Measurements from ENCODE around the gene PIAS1.

Gene PIAS1

DNA sequence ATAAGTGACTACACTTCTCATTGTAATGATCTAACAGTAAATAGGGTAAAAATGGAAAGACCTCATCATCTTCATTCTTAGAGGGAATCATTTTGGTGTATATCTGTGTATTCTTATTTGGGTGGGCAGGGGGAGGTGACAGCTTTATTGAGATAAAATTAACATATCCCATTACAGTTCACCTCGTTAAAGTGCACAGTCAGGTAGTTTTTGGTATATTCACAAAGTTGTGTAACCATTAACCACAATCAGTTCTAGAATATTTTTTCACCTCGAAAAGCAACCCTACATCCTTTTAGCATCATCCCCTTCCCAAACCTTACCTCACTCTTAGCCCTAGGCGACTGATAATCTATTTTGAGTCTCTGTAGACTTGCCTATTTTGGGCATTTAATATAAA is 8.1 kb downstream of the PIAS1 start:
- no peak for DNase-seq (ENCODE audit: low read depth in 4 of 4, low spot score in 1 of 4)

DNA sequence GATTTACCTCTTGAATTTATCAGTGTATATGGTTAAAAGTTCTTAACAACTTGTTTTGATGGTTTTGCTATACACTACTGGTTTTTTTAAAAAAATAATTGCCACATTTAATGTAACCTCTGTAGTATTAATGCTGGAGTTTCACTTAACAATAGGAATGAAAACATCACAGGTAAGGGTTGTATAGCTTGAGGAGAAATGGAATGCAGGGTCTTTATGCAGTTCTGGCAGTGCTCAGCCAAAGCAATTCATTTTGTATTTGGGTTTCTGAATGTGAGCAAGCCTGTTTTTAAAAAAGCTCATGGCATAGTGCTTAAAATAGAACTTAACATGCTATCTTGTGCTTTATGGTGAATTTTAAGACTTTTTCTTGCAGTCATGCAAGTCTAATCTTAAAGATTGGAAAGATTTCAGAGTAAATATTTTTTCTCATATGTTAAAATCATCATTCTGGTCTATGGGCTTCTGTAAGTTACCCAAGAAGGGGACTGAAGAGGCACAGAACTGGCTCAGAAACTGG is 8.9 kb downstream of the PIAS1 start:
- no peak for DNase-seq (ENCODE audit: low read depth in 4 of 4, low spot score in 1 of 4)

DNA sequence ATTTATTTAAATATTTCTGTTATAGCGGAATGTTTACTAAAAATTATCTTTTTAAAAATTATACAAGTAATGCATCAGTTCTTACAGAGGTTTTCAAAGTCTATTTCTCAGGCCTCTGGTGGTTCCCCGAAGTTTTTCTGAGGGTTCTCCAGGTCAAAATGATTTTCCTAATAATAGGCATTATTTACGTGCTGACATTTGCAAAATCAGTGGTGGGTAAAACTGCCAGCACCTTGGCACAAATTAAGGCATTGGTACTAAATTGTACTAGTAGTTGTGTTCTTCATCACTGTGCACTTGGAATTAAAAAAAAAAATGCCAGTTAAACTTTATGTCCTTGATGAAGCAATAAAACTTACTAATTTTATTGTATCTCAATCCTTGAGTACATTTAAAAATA is 9.5 kb downstream of the PIAS1 start:
- DNase-seq (ENCODE audit: low read depth in 4 of 4, low spot score in 1 of 4) = no peak

- DNase-seq (ENCODE audit: low read depth in 4 of 4, low spot score in 1 of 4) = no peak
Observed at GRCh38 chr15:68073576-68074288, 19.6 kb downstream of the PIAS1 start.

- no peak for DNase-seq (ENCODE audit: low read depth in 4 of 4, low spot score in 1 of 4)
Observed at GRCh38 chr15:68075764-68076385, 21.8 kb downstream of the PIAS1 start.

DNA sequence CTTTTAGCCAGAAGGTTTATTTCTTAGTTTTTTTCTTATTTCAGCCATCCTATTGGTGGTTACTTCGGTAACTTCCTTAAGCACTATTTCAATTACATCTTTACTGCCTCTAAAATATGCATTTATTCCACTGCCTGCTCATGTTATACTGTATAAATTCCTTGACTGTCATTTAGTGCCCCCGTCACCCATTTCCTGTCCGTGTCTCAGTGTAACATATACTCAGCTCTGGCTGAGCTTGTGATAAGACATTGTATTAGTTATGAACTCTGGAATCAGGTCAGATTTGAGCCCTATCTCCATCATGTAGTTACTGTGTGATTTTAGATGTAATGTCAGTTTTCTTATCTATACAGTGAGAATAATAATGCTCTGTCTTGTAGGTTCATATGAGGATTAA is 24.2 kb downstream of the PIAS1 start:
- DNase-seq (ENCODE audit: low read depth in 4 of 4, low spot score in 1 of 4) = no peak

DNA sequence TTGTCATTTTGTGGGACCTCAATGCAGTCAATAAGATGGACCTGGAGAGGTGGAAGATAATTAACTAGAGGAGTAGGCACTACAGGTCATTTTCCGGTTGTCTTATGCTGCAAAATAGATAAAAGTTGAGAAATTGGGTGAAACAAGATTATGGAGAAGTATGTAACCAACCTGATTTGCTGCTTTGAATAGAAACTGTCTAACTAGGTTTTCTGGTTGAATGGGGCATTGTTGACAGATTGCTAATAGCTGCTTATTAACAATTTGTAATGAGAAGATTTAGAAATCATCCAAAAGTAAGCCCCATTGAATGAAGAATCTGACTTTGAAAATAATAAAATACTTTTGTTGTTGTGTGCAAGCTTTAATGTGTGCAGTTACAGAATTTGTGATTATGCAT is 26.2 kb downstream of the PIAS1 start:
- no peak for DNase-seq (ENCODE audit: low read depth in 4 of 4, low spot score in 1 of 4)

DNA sequence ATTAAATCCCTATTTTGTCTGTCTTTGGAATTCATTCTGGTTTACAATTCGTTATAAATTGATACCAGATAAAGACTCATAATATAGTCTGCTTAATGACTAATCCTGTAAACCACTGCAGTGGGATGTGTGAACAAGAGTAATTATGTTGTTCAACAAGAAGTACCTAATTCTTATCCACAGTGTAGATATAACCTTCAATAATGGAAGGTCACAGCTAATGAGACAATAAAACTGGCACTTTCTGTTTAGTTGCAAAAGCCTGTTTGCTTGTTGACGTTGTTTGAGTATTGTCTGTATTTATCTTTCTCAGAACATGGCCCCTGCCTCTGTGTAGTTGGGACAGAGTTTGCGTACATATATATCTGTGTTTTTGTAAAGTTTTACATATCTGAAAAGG is 26.7 kb downstream of the PIAS1 start:
- DNase-seq (ENCODE audit: low read depth in 4 of 4, low spot score in 1 of 4) = no peak

GRCh38 chr15:68081869-68082505 is 27.9 kb downstream of the PIAS1 start:
- DNase-seq (ENCODE audit: low read depth in 4 of 4, low spot score in 1 of 4) = no peak

DNA sequence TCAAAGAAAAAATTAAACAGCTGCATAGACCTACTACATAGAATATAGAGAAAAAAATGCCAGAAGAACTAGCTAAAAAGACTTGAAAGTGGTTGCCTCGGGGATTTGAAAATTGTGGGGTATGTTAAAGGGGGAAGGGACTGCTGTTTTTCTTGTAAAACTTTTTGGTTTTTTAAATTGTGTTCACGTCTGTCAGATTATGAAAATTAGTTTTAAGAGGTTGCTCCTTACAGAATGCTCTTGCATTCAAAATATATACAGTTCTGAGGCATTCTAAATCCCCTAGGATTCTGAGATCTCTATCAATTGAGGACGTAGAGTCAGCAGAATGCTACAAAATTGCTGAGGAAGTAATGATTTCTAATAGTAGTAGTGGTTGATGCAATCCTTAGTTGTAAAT is 28.6 kb downstream of the PIAS1 start:
- no peak for DNase-seq (ENCODE audit: low read depth in 4 of 4, low spot score in 1 of 4)

DNA sequence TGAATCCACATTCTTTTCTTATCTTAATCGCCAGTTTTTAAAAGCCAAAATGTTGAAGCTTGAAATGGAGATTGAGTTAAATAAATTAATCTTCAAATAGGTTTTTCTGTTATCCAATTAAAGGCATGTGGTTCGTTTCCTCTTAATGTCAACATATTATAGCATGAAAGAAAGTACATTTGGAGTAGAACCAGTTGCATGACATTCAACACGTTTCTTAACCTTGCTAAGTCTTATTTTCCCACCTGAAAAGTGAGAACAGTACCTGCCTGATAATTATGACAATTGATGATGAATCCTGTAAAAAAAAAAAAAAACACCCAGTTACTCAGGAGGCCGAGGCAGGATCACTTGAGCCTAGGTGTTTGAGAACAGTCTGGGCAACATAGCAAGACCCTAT is 29.3 kb downstream of the PIAS1 start:
- no peak for DNase-seq (ENCODE audit: low read depth in 4 of 4, low spot score in 1 of 4)

DNA sequence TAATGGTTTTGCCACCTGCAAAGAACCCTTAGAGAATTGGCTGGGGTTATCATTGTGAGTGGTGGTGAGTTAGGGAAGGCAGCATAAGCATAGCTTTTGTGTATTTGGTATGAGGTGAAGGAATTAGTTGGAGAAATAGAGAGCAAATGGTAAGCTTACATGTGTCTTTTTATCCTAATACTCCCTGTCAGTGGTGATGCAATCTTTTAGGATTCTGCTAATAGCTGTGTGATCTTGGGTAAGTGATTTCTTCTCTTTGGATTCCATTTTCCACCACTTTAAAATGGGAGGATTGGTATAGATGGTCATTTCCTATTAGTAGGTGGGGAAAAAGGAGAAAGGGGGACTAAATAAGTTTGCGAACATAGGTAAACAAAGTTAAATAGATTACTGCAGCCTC is 30.9 kb downstream of the PIAS1 start:
- no peak for DNase-seq (ENCODE audit: low read depth in 4 of 4, low spot score in 1 of 4)

GRCh38 chr15:68091743-68092142 is 37.6 kb downstream of the PIAS1 start:
- DNase-seq (ENCODE audit: low read depth in 4 of 4, low spot score in 1 of 4) = no peak

- no peak for DNase-seq (ENCODE audit: low read depth in 4 of 4, low spot score in 1 of 4)
Observed at GRCh38 chr15:68096099-68096498, 42.0 kb downstream of the PIAS1 start.

DNA sequence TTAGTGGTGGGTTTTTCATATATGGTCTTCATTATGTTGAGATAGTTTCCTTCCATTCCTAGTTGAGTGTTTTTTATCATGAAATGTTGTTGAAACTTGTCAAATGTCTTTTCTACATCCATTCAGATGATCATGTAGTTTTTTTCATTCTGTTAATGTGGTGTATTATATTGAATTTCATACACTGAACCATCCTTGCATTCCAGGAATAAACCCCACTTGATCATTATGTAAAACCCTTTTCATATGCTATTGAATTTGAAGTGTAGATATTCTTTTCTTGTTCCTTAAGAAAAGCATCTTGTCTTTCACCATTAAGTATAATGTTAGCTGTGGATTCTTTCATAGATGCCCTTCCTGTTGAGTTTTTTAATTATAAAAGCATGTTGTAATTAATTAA is 42.9 kb downstream of the PIAS1 start:
- no peak for DNase-seq (ENCODE audit: low read depth in 4 of 4, low spot score in 1 of 4)

- DNase-seq (ENCODE audit: low read depth in 4 of 4, low spot score in 1 of 4) = no peak
Observed at GRCh38 chr15:68098465-68098864, 44.4 kb downstream of the PIAS1 start.

- DNase-seq (ENCODE audit: low read depth in 4 of 4, low spot score in 1 of 4) = no peak
Observed at GRCh38 chr15:68100194-68100593, 46.1 kb downstream of the PIAS1 start.

DNA sequence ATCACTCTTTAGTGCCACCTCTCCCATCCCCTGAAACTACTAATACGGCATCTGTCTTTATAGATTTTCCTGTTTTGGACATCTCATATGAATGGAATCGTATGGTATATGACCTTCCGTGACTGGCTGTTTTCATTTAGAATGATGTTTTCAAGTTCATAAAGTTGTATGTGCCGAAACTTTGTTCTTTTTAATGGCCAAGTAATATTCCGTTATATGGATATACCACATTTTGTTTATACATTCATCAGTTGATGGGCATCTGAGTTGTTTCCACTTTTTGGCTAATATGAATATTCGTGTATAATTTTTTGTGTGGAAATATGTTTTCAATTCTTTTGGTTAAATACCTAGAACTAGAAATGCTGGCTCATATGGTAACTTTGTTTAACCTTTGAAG is 49.5 kb downstream of the PIAS1 start:
- no peak for DNase-seq (ENCODE audit: low read depth in 4 of 4, low spot score in 1 of 4)

DNA sequence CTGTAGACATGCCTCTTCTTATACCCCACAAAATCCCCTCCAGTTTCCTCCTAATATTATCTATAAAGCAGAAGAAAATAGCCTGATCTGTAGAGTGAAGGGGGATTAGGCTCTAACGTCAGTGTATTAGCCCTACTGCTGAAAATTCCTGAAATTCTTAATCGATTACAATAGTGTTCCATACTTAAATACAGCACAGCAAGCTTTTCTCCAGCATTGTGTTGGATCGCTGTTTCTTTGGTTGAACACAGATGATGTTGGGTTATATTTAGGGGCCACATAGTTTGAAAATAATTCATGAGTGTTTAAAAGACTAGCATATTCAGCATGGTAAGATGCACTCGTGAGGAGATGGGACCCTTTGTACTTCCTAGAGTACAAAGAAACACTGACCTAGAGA is 52.5 kb downstream of the PIAS1 start:
- DNase-seq (ENCODE audit: low read depth in 4 of 4, low spot score in 1 of 4) = no peak

- no peak for DNase-seq (ENCODE audit: low read depth in 4 of 4, low spot score in 1 of 4)
Observed at GRCh38 chr15:68107142-68107541, 53.0 kb downstream of the PIAS1 start.

DNA sequence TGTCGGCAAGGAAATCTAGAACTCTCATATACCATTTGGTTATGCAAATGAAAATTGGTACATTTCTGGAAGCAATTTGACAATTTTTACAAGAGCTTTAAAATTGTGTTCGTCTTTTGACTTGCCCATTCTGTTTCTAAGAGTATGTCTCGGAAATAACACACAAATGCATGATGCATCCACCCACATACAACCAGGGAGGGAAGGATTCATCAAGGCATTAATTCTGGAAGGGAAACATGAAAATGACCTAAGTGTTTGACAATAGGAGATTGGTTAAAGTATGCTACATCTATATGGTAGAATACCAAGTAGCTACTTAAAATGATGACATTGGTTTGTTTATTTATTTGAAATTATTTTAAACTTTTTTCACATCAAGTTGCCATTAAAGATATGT is 58.6 kb downstream of the PIAS1 start:
- DNase-seq (ENCODE audit: low read depth in 4 of 4, low spot score in 1 of 4) = no peak

DNA sequence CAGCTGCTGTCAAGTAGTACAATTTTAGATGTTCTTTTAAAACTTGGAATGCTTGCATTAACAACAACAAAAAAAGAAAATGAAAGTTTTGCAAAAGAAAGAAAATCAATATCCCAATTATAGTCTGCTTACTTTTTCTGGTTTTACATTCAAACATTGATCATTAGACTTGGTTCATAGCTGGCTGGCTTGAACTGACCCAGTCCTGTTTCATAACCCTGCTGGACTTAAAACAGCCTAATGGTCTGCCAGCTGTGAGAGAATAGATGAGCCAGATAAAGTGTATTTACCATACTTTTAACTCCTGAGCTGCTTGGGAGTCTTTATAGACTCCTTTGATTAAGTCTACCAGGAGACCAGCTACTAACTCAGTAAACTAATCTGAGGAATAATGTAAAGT is 59.2 kb downstream of the PIAS1 start:
- DNase-seq (ENCODE audit: low read depth in 4 of 4, low spot score in 1 of 4) = no peak

All from stimulated activated CD4-positive, alpha-beta T cell treated with anti-CD3 and anti-CD28 coated beads, Interleukin-1b, Interleukin-23, amount 100 ng/mL, for 24 hours (primary cell).